Smooth muscle cell of the brain vasculature (primary cell): ENCODE results near the gene DPYSL4.
"Not testable (repeated sequence)": the region's sequence is repeated elsewhere in the genome, so short reads cannot be mapped to it uniquely, and the experiment has no call there.

ENCODE experiments used
- DNase-seq: peaks from one replicate; pipeline ENCODE4 v3.0.0-alpha.2; 2012; ENCODE audit warnings: low read depth, low spot score

The DPYSL4 gene

GRCh38 chr10:132149917-132150316 lies 36.8 kb upstream of the DPYSL4 start:
- DNase-seq = no peak

- DNase-seq = no peak
Measured at GRCh38 chr10:132150777-132151176, 36.0 kb upstream of the DPYSL4 start.

GRCh38 chr10:132151286-132151950 lies 35.3 kb upstream of the DPYSL4 start:
- no peak for DNase-seq

- no peak for DNase-seq
Measured at GRCh38 chr10:132151951-132152505, 34.7 kb upstream of the DPYSL4 start.

DNA sequence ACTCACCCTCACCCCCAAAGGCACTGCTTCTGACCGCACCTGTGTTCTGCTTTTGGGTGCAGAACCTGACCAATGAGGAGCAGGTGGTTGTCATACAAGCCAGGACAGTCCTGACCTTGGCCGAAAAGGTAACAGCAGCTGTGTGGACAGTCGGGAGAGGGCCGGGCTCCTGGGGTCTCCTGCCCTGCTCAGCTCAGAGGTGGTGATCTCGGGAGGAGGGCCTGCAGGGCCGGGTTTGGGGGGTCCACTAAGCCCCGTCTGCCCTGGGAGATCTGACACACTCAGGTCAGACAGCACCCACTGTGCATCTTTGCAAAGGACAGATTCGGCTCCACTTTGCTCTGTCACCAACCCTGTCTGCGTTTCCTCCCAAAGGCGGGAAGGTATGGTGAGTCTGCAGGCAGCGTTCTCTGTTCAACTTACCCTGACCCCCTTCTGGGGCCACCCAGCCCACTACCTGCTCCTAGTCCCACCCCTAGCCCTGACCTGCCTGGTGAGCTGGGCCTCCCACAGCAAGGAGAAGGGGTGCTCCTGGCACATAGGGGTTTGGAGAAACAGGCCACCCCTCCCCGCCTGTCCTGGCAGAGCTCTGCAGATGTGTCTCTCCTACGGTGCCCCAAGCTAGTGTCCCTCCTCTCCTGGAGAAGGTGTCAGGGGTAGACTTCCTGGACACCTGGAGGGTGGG lies 33.7 kb upstream of the DPYSL4 start:
- DNase-seq = no peak

DNA sequence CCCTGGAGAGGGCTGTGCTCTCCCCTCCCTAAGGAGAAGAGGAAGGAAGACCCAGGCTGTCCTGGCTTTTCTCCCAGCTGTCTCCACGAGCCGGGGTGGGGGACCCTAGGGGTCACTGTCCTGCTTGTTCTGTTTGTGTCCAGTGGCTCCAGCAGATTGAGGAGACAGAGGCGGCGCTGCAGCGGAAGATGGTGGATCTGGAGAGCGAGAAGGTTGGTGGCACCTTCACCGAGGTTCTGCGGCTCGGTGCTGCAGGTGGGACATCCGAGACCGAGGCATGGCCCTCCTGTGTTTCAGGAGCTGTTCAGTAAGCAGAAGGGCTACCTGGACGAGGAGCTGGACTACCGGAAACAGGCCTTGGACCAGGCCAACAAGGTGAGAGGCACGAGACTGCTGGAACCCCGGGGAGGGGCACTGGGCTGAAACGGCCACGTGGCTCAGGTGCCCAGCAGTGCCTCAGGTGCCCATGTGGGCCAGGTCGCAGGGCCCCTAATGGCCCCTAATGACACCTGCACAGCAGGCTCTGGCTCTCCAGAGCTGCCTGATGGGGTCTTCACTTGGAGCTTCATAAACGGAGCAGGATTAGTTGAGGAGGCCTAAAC lies 33.0 kb upstream of the DPYSL4 start:
- DNase-seq = no peak

DNA sequence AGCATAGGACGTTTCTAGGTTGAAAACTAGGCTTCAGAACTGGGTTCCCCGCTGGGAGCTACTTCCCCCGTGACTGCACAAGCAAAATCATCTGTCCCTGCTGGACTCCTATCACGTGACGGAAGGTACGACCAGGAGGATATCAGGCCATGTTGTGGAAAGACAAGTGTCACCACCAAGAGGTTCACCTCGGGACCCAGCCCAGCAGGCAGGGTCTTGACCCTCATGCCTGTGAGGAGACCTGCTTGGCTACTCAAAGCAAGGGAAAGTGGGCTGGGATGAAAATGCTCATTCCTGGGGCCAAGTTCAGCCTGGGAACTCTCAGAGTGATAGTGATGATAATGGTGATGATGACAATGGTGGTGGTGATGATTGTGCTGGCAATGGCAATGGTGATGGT lies 32.3 kb upstream of the DPYSL4 start:
- DNase-seq = no peak

DNA sequence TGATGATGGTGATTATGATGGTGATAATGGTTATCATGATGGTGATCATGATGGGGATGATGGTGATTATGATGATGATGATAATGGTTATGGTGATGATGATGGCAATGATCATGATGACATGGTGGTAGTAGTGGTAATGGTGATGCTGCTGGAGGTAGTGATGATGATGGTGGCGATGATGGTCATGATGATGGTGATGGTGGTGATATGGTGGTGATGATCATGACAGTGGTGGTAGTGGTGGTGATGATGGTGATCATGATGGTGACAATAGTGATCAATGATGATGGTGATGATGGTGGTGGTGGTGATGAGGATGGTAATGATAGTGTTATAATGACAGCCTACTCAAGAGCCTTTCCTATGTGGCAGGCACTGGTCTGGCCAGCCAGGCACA lies 31.8 kb upstream of the DPYSL4 start:
- no peak for DNase-seq

GRCh38 chr10:132155723-132156381 lies 30.9 kb upstream of the DPYSL4 start:
- DNase-seq = no peak

DNA sequence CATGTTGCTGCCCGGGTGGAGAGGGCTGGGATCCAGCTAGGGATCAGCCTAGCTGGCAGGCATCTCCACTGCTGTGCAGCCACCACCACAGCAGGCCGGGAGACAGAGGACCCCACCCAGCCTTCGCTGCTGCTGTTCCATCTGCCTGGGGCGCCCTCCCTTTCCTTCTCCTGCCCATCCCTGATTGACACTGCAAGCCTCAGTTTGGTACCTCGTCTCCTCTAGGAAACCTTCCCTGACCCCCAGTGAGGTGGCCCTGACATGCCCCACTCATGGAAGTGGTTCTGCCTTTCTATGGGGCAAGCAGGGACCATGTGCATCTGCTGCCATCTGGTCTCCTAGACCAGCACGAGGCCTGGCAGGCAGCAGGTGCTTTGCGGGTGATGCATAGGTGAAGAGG lies 30.4 kb upstream of the DPYSL4 start:
- DNase-seq = no peak

- DNase-seq = no peak
Measured at GRCh38 chr10:132157101-132157500, 29.6 kb upstream of the DPYSL4 start.

DNA sequence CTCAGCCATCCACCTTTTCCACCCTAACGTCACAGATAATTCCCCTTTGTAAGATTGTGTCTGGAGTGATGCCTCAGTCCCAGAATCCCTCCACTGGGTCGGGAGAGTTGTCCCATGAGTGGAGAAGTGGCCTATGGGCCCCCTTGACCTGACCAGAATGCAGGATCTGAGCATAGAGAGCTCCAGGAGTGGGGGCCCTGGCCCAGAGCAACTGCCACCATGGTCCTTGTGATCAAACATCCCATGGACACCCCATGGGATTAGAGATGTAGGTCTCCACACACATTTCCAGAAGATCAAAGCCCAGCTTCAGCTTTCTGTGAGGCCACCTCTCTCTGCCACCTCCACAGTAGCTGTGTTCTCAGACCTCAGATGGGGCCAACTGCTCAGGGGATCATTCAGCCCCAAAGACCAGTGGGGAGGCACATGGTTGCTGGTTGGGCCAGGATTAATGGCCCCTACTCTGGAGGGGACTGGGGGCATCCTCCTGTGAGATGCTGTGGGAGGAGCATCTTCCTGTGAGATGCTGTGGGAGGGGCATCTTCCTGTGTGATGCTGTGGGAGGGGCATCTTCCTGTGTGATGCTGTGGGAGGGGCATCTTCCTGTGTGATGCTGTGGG lies 28.5 kb upstream of the DPYSL4 start:
- DNase-seq = no peak

DNA sequence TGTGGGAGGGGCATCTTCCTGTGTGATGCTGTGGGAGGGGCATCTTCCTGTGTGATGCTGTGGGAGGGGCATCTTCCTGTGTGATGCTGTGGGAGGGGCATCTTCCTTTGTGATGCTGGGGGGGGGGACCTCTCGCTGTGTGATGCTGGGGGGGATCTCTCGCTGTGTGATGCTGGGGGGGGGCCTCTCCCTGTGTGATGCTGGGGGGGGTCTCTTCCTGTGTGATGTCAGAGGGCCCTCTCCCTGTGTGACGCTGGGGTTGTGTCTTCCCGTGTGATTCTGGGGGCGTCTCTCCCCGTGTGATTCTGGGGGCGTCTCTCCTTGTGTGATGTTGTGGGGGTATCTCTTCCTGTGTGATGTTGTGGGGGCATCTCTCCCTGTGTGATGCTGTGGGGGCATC lies 27.9 kb upstream of the DPYSL4 start:
- DNase-seq = no peak

DNA sequence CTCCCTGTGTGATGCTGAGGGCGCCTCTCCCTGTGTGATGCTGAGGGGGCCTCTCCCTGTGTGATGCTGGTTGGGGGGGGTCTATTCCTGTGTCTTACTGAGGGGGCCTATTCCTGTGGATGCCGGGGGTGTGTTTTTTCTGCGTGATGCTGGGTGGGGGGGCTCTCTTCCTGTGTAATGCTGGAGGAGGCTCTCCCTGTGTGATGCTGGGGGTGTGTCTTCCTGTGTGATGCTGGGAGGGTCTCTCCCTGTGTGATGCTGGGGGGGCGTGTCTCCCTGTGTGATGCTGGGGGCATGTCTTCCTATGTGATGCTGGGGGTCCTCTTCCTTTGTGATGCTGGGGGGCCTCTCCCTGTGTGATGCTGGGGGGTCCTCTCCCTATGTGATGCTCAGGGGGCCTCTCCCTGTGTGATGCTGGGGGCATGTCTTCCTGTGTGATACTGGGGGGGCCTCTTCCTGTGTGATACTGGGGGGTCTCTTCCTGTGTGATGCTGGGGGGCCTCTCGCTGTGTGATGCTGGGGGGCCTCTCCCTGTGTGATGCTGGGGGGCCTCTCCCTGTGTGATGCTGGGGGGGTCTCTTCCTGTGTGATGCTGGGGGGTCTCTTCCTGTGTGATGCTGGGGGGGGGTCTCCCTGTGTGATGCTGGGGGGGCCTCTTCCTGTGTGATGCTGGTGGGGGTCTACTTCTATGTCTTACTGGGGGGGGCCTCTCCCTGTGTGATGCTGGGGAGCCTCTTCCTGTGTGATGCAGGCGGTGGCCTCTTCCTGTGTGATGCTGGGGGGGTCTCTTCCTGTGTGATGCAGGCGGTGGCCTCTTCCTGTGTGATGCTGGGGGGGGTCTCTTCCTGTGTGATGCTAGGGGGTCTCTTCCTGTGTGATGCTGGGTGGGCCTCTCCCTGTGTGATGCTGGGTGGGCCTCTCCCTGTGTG lies 27.2 kb upstream of the DPYSL4 start:
- DNase-seq = not testable (repeated sequence)

- not testable (repeated sequence) for DNase-seq
Measured at GRCh38 chr10:132160231-132160630, 26.5 kb upstream of the DPYSL4 start.

DNA sequence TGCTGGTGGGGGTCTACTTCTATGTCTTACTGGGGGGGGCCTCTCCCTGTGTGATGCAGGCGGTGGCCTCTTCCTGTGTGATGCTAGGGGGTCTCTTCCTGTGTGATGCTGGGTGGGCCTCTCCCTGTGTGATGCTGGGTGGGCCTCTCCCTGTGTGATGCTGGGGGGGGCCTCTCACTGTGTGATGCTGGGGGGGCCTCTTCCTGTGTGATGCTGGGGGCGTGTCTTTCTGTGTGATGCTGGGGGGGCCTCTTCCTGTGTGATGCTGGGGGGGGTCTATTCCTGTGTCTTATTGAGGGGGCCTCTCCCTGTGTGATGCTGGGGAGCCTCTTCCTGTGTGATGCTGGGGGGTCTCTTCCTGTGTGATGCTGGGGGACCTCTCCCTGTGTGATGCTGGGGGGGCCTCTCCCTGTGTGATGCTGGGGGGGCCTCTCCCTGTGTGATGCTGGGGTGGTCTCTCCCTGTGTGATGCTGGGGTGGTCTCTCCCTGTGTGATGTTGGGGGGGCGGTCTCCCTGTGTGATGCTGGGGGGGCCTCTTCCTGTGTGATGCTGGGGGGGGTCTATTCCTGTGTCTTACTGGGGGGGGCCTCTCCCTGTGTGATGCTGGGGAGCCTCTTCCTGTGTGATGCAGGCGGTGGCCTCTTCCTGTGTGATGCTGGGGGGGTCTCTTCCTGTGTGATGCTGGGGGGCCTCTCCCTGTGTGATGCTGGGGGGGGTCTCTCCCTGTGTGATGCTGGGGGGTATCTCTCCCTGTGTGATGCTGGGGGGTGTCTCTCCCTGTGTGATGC lies 25.7 kb upstream of the DPYSL4 start:
- DNase-seq = not testable (repeated sequence)

- DNase-seq = no peak
Measured at GRCh38 chr10:132162021-132162531, 24.7 kb upstream of the DPYSL4 start.

DNA sequence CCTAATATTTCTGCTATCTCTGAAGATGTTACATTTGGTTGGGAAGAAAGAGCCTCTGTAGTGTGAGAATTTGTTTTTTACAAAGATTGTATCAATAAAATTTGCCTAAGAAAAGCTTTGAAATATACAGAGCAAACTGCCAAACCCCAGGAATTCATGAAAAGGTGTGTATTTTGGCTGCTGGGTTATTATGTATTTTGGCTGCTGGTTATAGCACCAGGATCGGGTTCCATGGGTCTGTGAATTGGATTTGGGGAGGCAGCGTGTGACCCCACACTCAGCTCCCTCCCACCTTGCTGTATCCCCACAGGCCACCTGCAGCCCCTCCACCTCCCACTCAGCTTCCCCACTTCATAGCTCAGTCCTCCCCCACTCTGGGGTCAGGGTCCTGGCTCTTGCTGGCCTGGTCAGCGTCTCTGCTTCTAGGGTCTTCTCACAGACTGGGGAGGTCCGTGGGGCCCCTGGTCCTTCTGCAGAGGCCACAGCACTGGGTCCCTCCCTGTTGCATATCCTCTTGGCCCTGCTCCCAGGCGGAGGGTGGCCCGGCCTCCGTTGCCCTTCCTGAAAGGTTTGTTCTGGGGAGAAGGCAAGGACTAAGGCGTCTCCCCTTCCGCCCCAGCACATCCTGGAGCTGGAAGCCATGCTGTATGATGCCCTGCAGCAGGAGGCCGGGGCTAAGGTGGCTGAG lies 24.0 kb upstream of the DPYSL4 start:
- no peak for DNase-seq

- DNase-seq = no peak
Measured at GRCh38 chr10:132163278-132163765, 23.4 kb upstream of the DPYSL4 start.
